GM12878 (cell line): ENCODE results near the gene SYCN.

Experiments used
- CREM ChIP-seq: IDR thresholded peaks from 2 replicates; pipeline ENCODE4 v1.6.1; 2014; ENCODE audit warnings: antibody characterized with exemption, low read depth
- MYC ChIP-seq: IDR thresholded peaks from 2 replicates; pipeline ENCODE4 v1.6.1; 2011; ENCODE audit warnings: mild to moderate bottlenecking, low read length, moderate library complexity, inconsistent platforms; ENCODE audit not compliant: insufficient read depth, insufficient replicate concordance, insufficient read length, severe bottlenecking
- RAD51 ChIP-seq: fragments of 450-650 bp; IDR thresholded peaks from 2 replicates; pipeline ENCODE4 v1.6.1; 2016; ENCODE audit warnings: moderate library complexity, mild to moderate bottlenecking, inconsistent platforms

GRCh38 chr19:39202998-39203355 is 1.1 kb downstream of the SYCN start:
- TF ChIP-seq MYC (no peak), RAD51 (no peak), CREM (no peak)
